K562 (cell line): ENCODE data around the gene SLC38A10. TPM values are rescaled to one million over a fixed set of nuclear protein-coding genes. Genes with fewer than 3 reads are reported as not detected.
A peak's percentile ranks its signal among the peaks of the same experiment; 100 is the strongest.
"Not testable (repeated sequence)": the region's sequence is repeated elsewhere in the genome, so short reads cannot be mapped to it uniquely, and the experiment has no call there.

Source experiments
- ATAC-seq: fragments of 200-7000 bp; cut with Tn5 transposase; 3 replicates; pipeline ENCODE4 v1.9.1; 2020; ENCODE audit warnings: moderate library complexity
- BruUV-seq: library from RNA; stranded (reverse); fragments of 400-500 nt; replicated peaks from 2 replicates; lab custom pipeline; 2021; lab: Mats Ljungman, UMichigan
- CTCF ChIA-PET: fragments of 300-600 bp; formaldehyde crosslinking; extraction: SDS; loops from one replicate; lab custom pipeline; 2021; ENCODE audit warnings: low intra/inter-chr PET ratio; lab: Yijun Ruan, JAX
- POLR2A ChIA-PET: fragments of 300-600, 350-650 bp; sonication (Branson Sonifier 250); formaldehyde crosslinking; extraction: SDS; loops from one replicate; lab custom pipeline; 2021; ENCODE audit warnings: antibody characterized with exemption, inconsistent platforms; lab: Yijun Ruan, JAX
- DNase-seq, 4 experiments: peaks; one replicate each; pipeline versions ENCODE4 v3.0.0 to v3.0.0-alpha.2; 2011 to 2018; ENCODE audit warnings: low spot score in 3 of 4, mixed read lengths in 3 of 4; ENCODE audit errors: extremely low read depth in 1 of 4
- FAIRE-seq: peaks from 2 replicates; lab custom pipeline; 2011; peaks lifted over from hg19 to GRCh38; lab: Jason Lieb, UNC
- H2AFZ ChIP-seq: 2 replicates; pipeline ENCODE4 v1.6.0; 2011; ENCODE audit warnings: low read depth, low read length, control low read depth, inconsistent platforms
- H3K27ac ChIP-seq: fragments of 200-600 bp; 3 replicates; pipeline ENCODE4 v1.8.0; 2011; ENCODE audit warnings: low read depth, mild to moderate bottlenecking, control low read depth, inconsistent platforms, low read length, moderate library complexity, mixed read lengths; ENCODE audit errors: extremely low read depth
- H3K27me3 ChIP-seq, 2 experiments: fragments of 300-600 bp in 1 of 2; 2 replicates in 1 of 2; 3 replicates in 1 of 2; pipeline versions ENCODE4 v1.6.0 to v1.8.0; 2011; ENCODE audit warnings: inconsistent platforms in 2 of 2, low read length in 2 of 2, mild to moderate bottlenecking in 1 of 2, mixed read lengths in 1 of 2, moderate library complexity in 1 of 2; ENCODE audit not compliant: control insufficient read depth in 2 of 2, insufficient read depth in 2 of 2
- H3K36me3 ChIP-seq: fragments of 300-600 bp; 3 replicates; pipeline ENCODE4 v1.8.0; 2011; ENCODE audit warnings: mild to moderate bottlenecking, low read length, inconsistent platforms; ENCODE audit not compliant: control insufficient read depth, insufficient read depth
- H3K4me1 ChIP-seq, 2 experiments: fragments of 200-600 bp in 1 of 2; replicated peaks in 1 of 2; 2 replicates in 1 of 2; 3 replicates in 1 of 2; pipeline versions ENCODE4 v1.5.1 to v1.8.0; 2011; ENCODE audit warnings: inconsistent platforms in 2 of 2, low read length in 2 of 2, mild to moderate bottlenecking in 1 of 2, mixed read lengths in 1 of 2, moderate library complexity in 1 of 2; ENCODE audit not compliant: control insufficient read depth in 2 of 2, insufficient read depth in 2 of 2
- H3K4me2 ChIP-seq: 2 replicates; pipeline ENCODE4 v1.6.1; 2011; ENCODE audit warnings: low read length, control low read depth, inconsistent platforms, mixed read lengths; ENCODE audit not compliant: insufficient read depth
- H3K4me3 ChIP-seq: fragments of 200-600 bp; sonication (generic), shearing (Covaris generic); 2 replicates; pipeline ENCODE4 v1.5.1; 2016; ENCODE audit warnings: control low read depth, inconsistent platforms
- H3K79me2 ChIP-seq: fragments of 200-600 bp; 3 replicates; pipeline ENCODE4 v1.8.0; 2011; ENCODE audit warnings: low read length, inconsistent platforms; ENCODE audit not compliant: control insufficient read depth, insufficient read depth
- H3K9ac ChIP-seq, 2 experiments: 2 replicates each; pipeline versions ENCODE4 v1.6.0 to v1.6.1; 2011; ENCODE audit warnings: low read depth in 2 of 2, low read length in 2 of 2, control low read depth in 1 of 2, inconsistent platforms in 1 of 2, mild to moderate bottlenecking in 1 of 2, mixed read lengths in 1 of 2; ENCODE audit not compliant: insufficient read depth in 1 of 2
- H3K9me1 ChIP-seq: one replicate; pipeline ENCODE4 v1.6.0; 2011; ENCODE audit warnings: inconsistent platforms, mild to moderate bottlenecking, low read length, moderate library complexity; ENCODE audit not compliant: control insufficient read depth, insufficient read depth
- H3K9me3 ChIP-seq: replicated peaks from 2 replicates; pipeline ENCODE4 v1.5.1; 2011; ENCODE audit warnings: low read depth, low read length, inconsistent platforms; ENCODE audit not compliant: control insufficient read depth, insufficient read depth
- H4K20me1 ChIP-seq: replicated peaks from 2 replicates; pipeline ENCODE4 v1.6.1; 2011; ENCODE audit warnings: low read length, inconsistent platforms, mixed read lengths; ENCODE audit not compliant: control insufficient read depth, insufficient read depth
- ETV1 ChIP-seq: fragments of 450-650 bp; conservative IDR thresholded peaks from 2 replicates; pipeline ENCODE4 v1.6.1; 2016; ENCODE audit warnings: missing genetic modification characterization, control low read depth, low read depth, missing compliant biosample characterization
- MEIS2 ChIP-seq: fragments of 450-650 bp; IDR thresholded peaks from 2 replicates; pipeline ENCODE4 v1.6.1; 2014; ENCODE audit warnings: mild to moderate bottlenecking; ENCODE audit not compliant: partially characterized antibody
- PBX2 ChIP-seq, 2 experiments: IDR thresholded peaks in 1 of 2; conservative IDR thresholded peaks in 1 of 2; 2 replicates each; pipeline ENCODE4 v1.6.1; 2016; ENCODE audit warnings: low read depth in 2 of 2, mild to moderate bottlenecking in 1 of 2, missing compliant biosample characterization in 1 of 2, missing genetic modification characterization in 1 of 2, moderate library complexity in 1 of 2
- PKNOX1 ChIP-seq: fragments of 450-650 bp; IDR thresholded peaks from 2 replicates; pipeline ENCODE4 v1.6.1; 2016
- RBFOX2 ChIP-seq: fragments of 200-400 bp; formaldehyde crosslinking; IDR thresholded peaks from 2 replicates; pipeline ENCODE4 v1.6.1; 2017; ENCODE audit warnings: low read depth, mild to moderate bottlenecking, low read length, moderate library complexity
- SMAD3 ChIP-seq: fragments of 450-650 bp; formaldehyde crosslinking; conservative IDR thresholded peaks from 2 replicates; pipeline ENCODE4 v1.4.0; 2020; ENCODE audit warnings: mild to moderate bottlenecking
- ZKSCAN1 ChIP-seq: fragments of 150-350 bp; IDR thresholded peaks from 2 replicates; pipeline ENCODE4 v1.6.1; 2016; ENCODE audit warnings: low read depth, low read length
- WGBS: fragments of 100-300 bp; shearing (Covaris generic); methylation state at CpG from one replicate; pipeline ENCODE4 v1.1.6; 2016; ENCODE audit warnings: low coverage, mixed read lengths; ENCODE audit not compliant: insufficient coverage; ENCODE audit errors: missing lambda C conversion rate; 5-methylcytosine and 5-hydroxymethylcytosine counted together
- in situ Hi-C: fragments of 300-500 bp; cut with MboI; formaldehyde crosslinking; loops from 4 replicates; pipeline ENCODE4 v1.15.0; 2018; ENCODE audit warnings: inconsistent platforms, mixed read lengths
- intact Hi-C: fragments of 100-400 bp; cut with micrococcal nuclease; formaldehyde crosslinking; loops from 2 replicates; pipeline ENCODE4 v1.14.2; 2022
- polyA plus RNA-seq, 8 experiments: library from polyadenylated mRNA; depleted of rRNA in 4 of 8; stranded (reverse) in 5 of 8; unstranded in 3 of 8; fragments of >200 nt; fragmentation: Nextera tagmentation in 2 of 8; fragmentation: Illumina TruSeq in 1 of 8; extraction: Ambion mirVana in 2 of 8; extraction: Trizol in 1 of 8; gene quantifications; 2 replicates each; pipeline versions ENCODE4 v1.2.1 to v1.2.3, GENCODE V29; 2011 to 2014; ENCODE audit warnings: inconsistent platforms in 1 of 8, missing spikeins in 1 of 8
- total RNA-seq, 7 experiments: library from RNA; depleted of rRNA in 6 of 7; stranded (reverse); fragments of >200 nt in 6 of 7; fragmentation: Illumina TruSeq in 2 of 7; extraction: Trizol in 2 of 7; gene quantifications; 2 replicates each; pipeline versions ENCODE4 v1.2.1 to v1.2.3, GENCODE V29; 2011 to 2021; ENCODE audit warnings: low replicate concordance in 1 of 7
- TF ChIP-seq, protein P1 (sequence below): IDR thresholded peaks from 2 replicates; pipeline ENCODE4 v1.6.1; 2016; ENCODE audit warnings: missing genetic modification characterization, missing compliant biosample characterization

The SLC38A10 gene
- total and polyA plus RNA-seq, 9 of the 15 experiments (the other 6 are each of a cell fraction or from before 2014, with no cell fraction given) = 0.45 to 54.2 (median 13.8) TPM

DNA sequence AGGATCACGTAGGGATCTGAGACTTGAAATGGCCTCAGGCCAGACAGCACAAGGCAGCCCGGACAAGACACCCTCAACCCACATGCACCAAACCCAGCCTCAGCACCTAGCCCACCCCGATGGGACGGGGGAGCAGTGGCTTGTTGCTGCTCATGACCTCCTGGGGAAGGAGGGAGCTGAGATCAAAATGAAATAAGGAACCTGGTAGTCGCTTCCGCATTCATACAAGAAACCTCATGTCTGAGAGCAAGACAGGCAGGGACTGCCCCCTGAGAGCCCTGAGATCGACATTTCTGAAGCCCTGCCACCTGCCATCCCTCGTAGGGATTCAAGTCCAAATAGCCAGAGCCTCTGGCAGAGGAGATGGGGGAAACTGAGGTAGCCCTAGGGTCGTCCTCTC lies 66.7 kb downstream of the SLC38A10 start:
- no peak for DNase-seq
- intact Hi-C loops (loop anchor here (5.0 to 10.0 kb wide), 2 partner anchors 86 to 244 kb away; no protein-coding TSS in a partner anchor), in situ Hi-C loops (loop anchor here (5.0 to 25.0 kb wide), 2 partner anchors 91 to 226 kb away; no protein-coding TSS in a partner anchor)
- peaks cover 12 to 42% of the 10 kb centered on the region in 2 experiments for H3K4me1 ChIP-seq
- no peak overlapping the region for H3K4me3 ChIP-seq
- H3K27me3 ChIP-seq = no peaks in the 10 kb centered on the region
- H3K9me1 ChIP-seq = no peaks in the 10 kb centered on the region
- ChIA-PET POLR2A (interaction anchor here (1.3 kb wide), 1 partner anchor 11 kb away, joined by 6 read pairs; the partner anchor contains the start of genes NDUFAF8 and TEPSIN), CTCF (no interaction called here)
- TF ChIP-seq RBFOX2 = 0 out of 2 replicates have a peak, but pooled peaks have one; percentile 8
- no peak for TF ChIP-seq SMAD3 (CRISPR knock-in tag)
- WGBS = 74% methylated on average over 7 of the region's 9 CpGs
- peaks cover 26% of the 10 kb centered on the region; the same call in 2 of the 3 replicates for H3K36me3 ChIP-seq
- BruUV-seq = no TSS peak
- H3K79me2 ChIP-seq = no peaks in the 10 kb centered on the region
- peaks cover 5% of the 10 kb centered on the region for H4K20me1 ChIP-seq
- ATAC-seq = no peak
- no peak for FAIRE-seq
- no peaks in the 10 kb centered on the region for H3K9me3 ChIP-seq
- H3K9ac ChIP-seq = peak overlapping the region in 1 of 2 experiments; percentile 61; a peak in 1 of 4 replicates
- H3K27ac ChIP-seq = no peak overlapping the region
- H3K4me2 ChIP-seq = no peak overlapping the region
- no peak overlapping the region for H2AFZ ChIP-seq

GRCh38 chr17:81227630-81228029 lies 67.5 kb downstream of the SLC38A10 start:
- H3K9me1 ChIP-seq; H3K4me2 ChIP-seq; BruUV-seq; H4K20me1 ChIP-seq; ATAC-seq; DNase-seq; H3K79me2 ChIP-seq; H3K4me3 ChIP-seq; H3K27ac ChIP-seq; H2AFZ ChIP-seq; TF ChIP-seq PBX2 (CRISPR knock-in tag; IDR thresholded peaks at IDR 0.05; ENCODE audit: low read depth): not testable (repeated sequence)
- Histone ChIP-seq H3K36me3 (peaks cover 20% of the 10 kb centered on the region; the same call in 2 of the 3 replicates), H3K4me1 (peaks cover 14 to 40% of the 10 kb centered on the region in 2 experiments)
- intact Hi-C loops = loop anchor here (5.0 to 10.0 kb wide), 2 partner anchors 85 to 243 kb away; no protein-coding TSS in a partner anchor
- 13% methylated on average over 2 of the region's 2 CpGs for WGBS
- FAIRE-seq = peak; percentile 92
- peak; percentile 65 for TF ChIP-seq PKNOX1
- TF ChIP-seq, protein P1, sequence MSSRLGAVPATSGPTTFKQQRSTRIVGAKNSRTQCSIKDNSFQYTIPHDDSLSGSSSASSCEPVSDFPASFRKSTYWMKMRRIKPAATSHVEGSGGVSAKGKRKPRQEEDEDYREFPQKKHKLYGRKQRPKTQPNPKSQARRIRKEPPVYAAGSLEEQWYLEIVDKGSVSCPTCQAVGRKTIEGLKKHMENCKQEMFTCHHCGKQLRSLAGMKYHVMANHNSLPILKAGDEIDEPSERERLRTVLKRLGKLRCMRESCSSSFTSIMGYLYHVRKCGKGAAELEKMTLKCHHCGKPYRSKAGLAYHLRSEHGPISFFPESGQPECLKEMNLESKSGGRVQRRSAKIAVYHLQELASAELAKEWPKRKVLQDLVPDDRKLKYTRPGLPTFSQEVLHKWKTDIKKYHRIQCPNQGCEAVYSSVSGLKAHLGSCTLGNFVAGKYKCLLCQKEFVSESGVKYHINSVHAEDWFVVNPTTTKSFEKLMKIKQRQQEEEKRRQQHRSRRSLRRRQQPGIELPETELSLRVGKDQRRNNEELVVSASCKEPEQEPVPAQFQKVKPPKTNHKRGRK (tag) = peak; percentile 54
- TF ChIP-seq ETV1 = peak; percentile 41; the same call in 1 of the 2 replicates
- TF ChIP-seq PBX2 (tag; conservative IDR thresholded peaks at IDR 0.05; ENCODE audit: low read depth) = peak; percentile 77
- TF ChIP-seq ZKSCAN1 = 0 out of 2 replicates have a peak, but pooled peaks have one; percentile 35
- peak; percentile 83 for TF ChIP-seq MEIS2
- TF ChIP-seq, all 486 proteins: peak for 6; not testable (repeated sequence) for 480
- H3K27me3 ChIP-seq, POLR2A ChIA-PET, H3K9ac ChIP-seq, CTCF ChIA-PET, H3K9me3 ChIP-seq: not testable (repeated sequence)
- in situ Hi-C loops = loop anchor here (5.0 to 25.0 kb wide), 2 partner anchors 90 to 225 kb away; no protein-coding TSS in a partner anchor
